NK-92 (cell line): ENCODE data around the gene ANXA7.

Experiments used
- DNase-seq: peaks from one replicate; lab custom pipeline; 2025; ENCODE audit not compliant: unreplicated experiment; lab: John Stamatoyannopoulos, UW

The ANXA7 gene

GRCh38 chr10:73413528-73414229, at the start of gene ANXA7:
Gene ANXA7 (minus strand): TSS chr10:73414058. CDS start chr10:73400856, 13,202 bp downstream.
- DNase-seq, result peak; percentile 54

GRCh38 chr10:73460897-73461296, 47.0 kb upstream of the ANXA7 start:
- DNase-seq, result no peak

GRCh38 chr10:73459683-73460314, 45.9 kb upstream of the ANXA7 start:
- DNase-seq, result no peak

- DNase-seq, result no peak
Measured at GRCh38 chr10:73456187-73456890, 42.5 kb upstream of the ANXA7 start.

GRCh38 chr10:73449113-73449512, 35.3 kb upstream of the ANXA7 start:
- DNase-seq, result no peak

GRCh38 chr10:73448384-73448783, 34.5 kb upstream of the ANXA7 start:
- DNase-seq, result no peak

- no peak for DNase-seq
Measured at GRCh38 chr10:73446926-73447325, 33.1 kb upstream of the ANXA7 start.

GRCh38 chr10:73444457-73444856, 30.6 kb upstream of the ANXA7 start:
- DNase-seq, result no peak

- DNase-seq, result no peak
Measured at GRCh38 chr10:73439605-73440312, 25.9 kb upstream of the ANXA7 start.

- DNase-seq, result no peak
Measured at GRCh38 chr10:73439055-73439454, 25.2 kb upstream of the ANXA7 start.

GRCh38 chr10:73433538-73433867, 19.6 kb upstream of the ANXA7 start, which contains the start of gene MSS51:
Gene MSS51 (minus strand): TSS chr10:73433561. CDS start chr10:73428284, 5,277 bp downstream.
- DNase-seq, result no peak

GRCh38 chr10:73432646-73433537, 19.0 kb upstream of the ANXA7 start:
- no peak for DNase-seq

- DNase-seq, result no peak
Measured at GRCh38 chr10:73426318-73426717, 12.5 kb upstream of the ANXA7 start.

GRCh38 chr10:73424478-73424877, 10.6 kb upstream of the ANXA7 start:
- DNase-seq, result no peak

- no peak for DNase-seq
Measured at GRCh38 chr10:73423309-73423708, 9.5 kb upstream of the ANXA7 start.

- DNase-seq, result no peak
Measured at GRCh38 chr10:73416571-73416970, 2.7 kb upstream of the ANXA7 start.

GRCh38 chr10:73414230-73414945, 530 bp upstream of the ANXA7 start:
- no peak for DNase-seq

GRCh38 chr10:73413108-73413527, 740 bp downstream of the ANXA7 start:
- DNase-seq, result no peak

GRCh38 chr10:73410897-73411296, 3.0 kb downstream of the ANXA7 start:
- DNase-seq, result no peak

GRCh38 chr10:73408978-73409521, 4.8 kb downstream of the ANXA7 start:
- no peak for DNase-seq
